ENCODE data around the gene TRAF2.

The TRAF2 gene

GRCh38 chr9:136910901-136911245, 24.6 kb downstream of the TRAF2 start:
- H3K36me3 ChIP-seq (ENCODE audit: control insufficient read depth, insufficient read depth, low read length) = peaks cover 38% of the 10 kb centered on the region
- no peak for DNase-seq (ENCODE audit: extremely low read depth, insufficient read length)
- H3K4me3 ChIP-seq (replicated peaks; ENCODE audit: low read depth, low read length) = no peak overlapping the region
- peak; percentile 17 for TF ChIP-seq CTCF (IDR thresholded peaks at IDR 0.05; ENCODE audit: insufficient read depth, low read length, poor library complexity, severe bottlenecking)
- no peaks in the 10 kb centered on the region for H3K27me3 ChIP-seq (replicated peaks; ENCODE audit: control insufficient read depth, insufficient read depth, low read length)

GRCh38 chr9:136913701-136914438, 27.6 kb downstream of the TRAF2 start:
- Histone ChIP-seq H3K4me3 (replicated peaks; ENCODE audit: low read depth, low read length) (no peak overlapping the region), H3K27me3 (replicated peaks; ENCODE audit: control insufficient read depth, insufficient read depth, low read length) (no peaks in the 10 kb centered on the region), H3K36me3 (ENCODE audit: control insufficient read depth, insufficient read depth, low read length) (peaks cover 30% of the 10 kb centered on the region)
- TF ChIP-seq CTCF (IDR thresholded peaks at IDR 0.05; ENCODE audit: insufficient read depth, low read length, poor library complexity, severe bottlenecking) = no peak
- DNase-seq (ENCODE audit: extremely low read depth, insufficient read length) = no peak

- Histone ChIP-seq H3K4me3 (replicated peaks; ENCODE audit: low read depth, low read length) (no peak overlapping the region), H3K36me3 (ENCODE audit: control insufficient read depth, insufficient read depth, low read length) (peaks cover 29% of the 10 kb centered on the region), H3K27me3 (replicated peaks; ENCODE audit: control insufficient read depth, insufficient read depth, low read length) (no peaks in the 10 kb centered on the region)
- DNase-seq (ENCODE audit: extremely low read depth, insufficient read length) = no peak
- no peak for TF ChIP-seq CTCF (IDR thresholded peaks at IDR 0.05; ENCODE audit: insufficient read depth, low read length, poor library complexity, severe bottlenecking)
Observed at GRCh38 chr9:136915632-136916329, 29.5 kb downstream of the TRAF2 start.

GRCh38 chr9:136916330-136917184, 30.2 kb downstream of the TRAF2 start:
- no peak for TF ChIP-seq CTCF (IDR thresholded peaks at IDR 0.05; ENCODE audit: insufficient read depth, low read length, poor library complexity, severe bottlenecking)
- H3K4me3 ChIP-seq (replicated peaks; ENCODE audit: low read depth, low read length) = no peak overlapping the region
- no peaks in the 10 kb centered on the region for H3K27me3 ChIP-seq (replicated peaks; ENCODE audit: control insufficient read depth, insufficient read depth, low read length)
- no peak for DNase-seq (ENCODE audit: extremely low read depth, insufficient read length)
- H3K36me3 ChIP-seq (ENCODE audit: control insufficient read depth, insufficient read depth, low read length) = peaks cover 32% of the 10 kb centered on the region

GRCh38 chr9:136917902-136918301, 31.6 kb downstream of the TRAF2 start:
- H3K36me3 ChIP-seq (ENCODE audit: control insufficient read depth, insufficient read depth, low read length) = peaks cover 33% of the 10 kb centered on the region
- no peak for DNase-seq (ENCODE audit: extremely low read depth, insufficient read length)

More at GRCh38 chr9:136917902-136918301, 31.6 kb downstream of the TRAF2 start:
- Histone ChIP-seq H3K4me3 (replicated peaks; ENCODE audit: low read depth, low read length) (no peak overlapping the region), H3K27me3 (replicated peaks; ENCODE audit: control insufficient read depth, insufficient read depth, low read length) (no peaks in the 10 kb centered on the region)
- TF ChIP-seq CTCF (IDR thresholded peaks at IDR 0.05; ENCODE audit: insufficient read depth, low read length, poor library complexity, severe bottlenecking) = no peak
